ENCODE data around the gene DUS3L.

The DUS3L gene

GRCh38 chr19:5808120-5808816, 17.3 kb upstream of the DUS3L start:
- H3K27ac ChIP-seq (ENCODE audit: low read depth, low read length), result no peak overlapping the region
- no peak overlapping the region for H3K4me3 ChIP-seq (ENCODE audit: low read length)
- H3K4ac ChIP-seq (ENCODE audit: low read depth, low read length), result no peak overlapping the region
- no peaks in the 10 kb centered on the region for H3K27me3 ChIP-seq (ENCODE audit: insufficient read depth, low read length, poor library complexity)
- no peaks in the 10 kb centered on the region for H3K79me1 ChIP-seq (ENCODE audit: low read length)
- H3K9ac ChIP-seq (ENCODE audit: low read length), result no peak overlapping the region
- no peaks in the 10 kb centered on the region for H3K79me2 ChIP-seq (ENCODE audit: control insufficient read depth, insufficient read depth, low read length)
- no CpG with 5 or more reads among the region's 21 CpGs for WGBS (ENCODE audit: extremely low coverage, insufficient coverage, low lambda C conversion rate)
- H3K4me2 ChIP-seq (ENCODE audit: low read length), result no peak overlapping the region
- DNase-seq, result no peak
- no peak overlapping the region for H2BK5ac ChIP-seq (ENCODE audit: low read length)
- H2AK5ac ChIP-seq (ENCODE audit: low read length), result no peak overlapping the region
- H2BK15ac ChIP-seq (replicated peaks; ENCODE audit: low read depth), result no peak overlapping the region
- no peaks in the 10 kb centered on the region for H3K36me3 ChIP-seq (ENCODE audit: control insufficient read depth, insufficient read depth, low read length)
- H3K4me1 ChIP-seq (ENCODE audit: control insufficient read depth, low read depth, low read length), result peaks cover 2% of the 10 kb centered on the region
- H3K18ac ChIP-seq (ENCODE audit: low read length), result no peak overlapping the region
- H3K23ac ChIP-seq (ENCODE audit: low read length), result no peak overlapping the region
- no peak overlapping the region for H4K8ac ChIP-seq (ENCODE audit: low read depth, low read length)
- no peak overlapping the region for H4K5ac ChIP-seq (ENCODE audit: low read length)
- no peak overlapping the region for H3K56ac ChIP-seq (ENCODE audit: low read length)
- no peak overlapping the region for H2BK120ac ChIP-seq (ENCODE audit: low read depth, low read length)

GRCh38 chr19:5806905-5807304, 15.9 kb upstream of the DUS3L start:
- H3K79me1 ChIP-seq (ENCODE audit: low read length), result no peaks in the 10 kb centered on the region
- DNase-seq, result no peak
- no peak overlapping the region for H2BK120ac ChIP-seq (ENCODE audit: low read depth, low read length)

GRCh38 chr19:5806133-5806489, 15.1 kb upstream of the DUS3L start:
- no peak overlapping the region for H3K27ac ChIP-seq (ENCODE audit: low read depth, low read length)
- H3K4ac ChIP-seq (ENCODE audit: low read depth, low read length), result no peak overlapping the region
- no peak overlapping the region for H3K18ac ChIP-seq (ENCODE audit: low read length)
- H3K79me2 ChIP-seq (ENCODE audit: control insufficient read depth, insufficient read depth, low read length), result no peaks in the 10 kb centered on the region
- no peaks in the 10 kb centered on the region for H3K36me3 ChIP-seq (ENCODE audit: control insufficient read depth, insufficient read depth, low read length)
- H3K4me3 ChIP-seq (ENCODE audit: low read length), result no peak overlapping the region
- no peak overlapping the region for H4K5ac ChIP-seq (ENCODE audit: low read length)
- H2BK120ac ChIP-seq (ENCODE audit: low read depth, low read length), result no peak overlapping the region
- peak overlapping the region; percentile 35 for H3K9ac ChIP-seq (ENCODE audit: low read length)
- no peak overlapping the region for H3K4me2 ChIP-seq (ENCODE audit: low read length)
- H2BK15ac ChIP-seq (replicated peaks; ENCODE audit: low read depth), result no peak overlapping the region
- WGBS (ENCODE audit: extremely low coverage, insufficient coverage, low lambda C conversion rate), result no CpG with 5 or more reads among the region's 6 CpGs
- H3K23ac ChIP-seq (ENCODE audit: low read length), result no peak overlapping the region
- no peak for DNase-seq
- H2AK5ac ChIP-seq (ENCODE audit: low read length), result no peak overlapping the region
- no peak overlapping the region for H2BK5ac ChIP-seq (ENCODE audit: low read length)
- H3K4me1 ChIP-seq (ENCODE audit: control insufficient read depth, low read depth, low read length), result peaks cover 2% of the 10 kb centered on the region
- H3K79me1 ChIP-seq (ENCODE audit: low read length), result no peaks in the 10 kb centered on the region
- H3K56ac ChIP-seq (ENCODE audit: low read length), result peak overlapping the region; percentile 22
- H4K8ac ChIP-seq (ENCODE audit: low read depth, low read length), result no peak overlapping the region
- H3K27me3 ChIP-seq (ENCODE audit: insufficient read depth, low read length, poor library complexity), result no peaks in the 10 kb centered on the region

More at GRCh38 chr19:5806905-5807304, 15.9 kb upstream of the DUS3L start:
- Histone ChIP-seq H3K18ac (ENCODE audit: low read length) (no peak overlapping the region), H2BK5ac (ENCODE audit: low read length) (no peak overlapping the region), H3K36me3 (ENCODE audit: control insufficient read depth, insufficient read depth, low read length) (no peaks in the 10 kb centered on the region), H3K56ac (ENCODE audit: low read length) (no peak overlapping the region), H3K79me2 (ENCODE audit: control insufficient read depth, insufficient read depth, low read length) (no peaks in the 10 kb centered on the region), H3K23ac (ENCODE audit: low read length) (no peak overlapping the region), H3K9ac (ENCODE audit: low read length) (no peak overlapping the region), H3K4me1 (ENCODE audit: control insufficient read depth, low read depth, low read length) (peaks cover 2% of the 10 kb centered on the region), H3K27ac (ENCODE audit: low read depth, low read length) (no peak overlapping the region), H2AK5ac (ENCODE audit: low read length) (no peak overlapping the region), H4K5ac (ENCODE audit: low read length) (no peak overlapping the region), H3K27me3 (ENCODE audit: insufficient read depth, low read length, poor library complexity) (no peaks in the 10 kb centered on the region), H3K4me2 (ENCODE audit: low read length) (no peak overlapping the region), H3K4me3 (ENCODE audit: low read length) (no peak overlapping the region), H3K4ac (ENCODE audit: low read depth, low read length) (no peak overlapping the region), H4K8ac (ENCODE audit: low read depth, low read length) (no peak overlapping the region), H2BK15ac (replicated peaks; ENCODE audit: low read depth) (no peak overlapping the region)
- no CpG with 5 or more reads among the region's 5 CpGs for WGBS (ENCODE audit: extremely low coverage, insufficient coverage, low lambda C conversion rate)

- H3K79me1 ChIP-seq (ENCODE audit: low read length), result no peaks in the 10 kb centered on the region
- peak overlapping the region; percentile 52 for H3K4me2 ChIP-seq (ENCODE audit: low read length)
- DNase-seq, result peak; percentile 87
- no peak overlapping the region for H3K23ac ChIP-seq (ENCODE audit: low read length)
- no peak overlapping the region for H2AK5ac ChIP-seq (ENCODE audit: low read length)
- H4K5ac ChIP-seq (ENCODE audit: low read length), result no peak overlapping the region
- H3K27ac ChIP-seq (ENCODE audit: low read depth, low read length), result no peak overlapping the region
- H2BK5ac ChIP-seq (ENCODE audit: low read length), result no peak overlapping the region
- H3K4me1 ChIP-seq (ENCODE audit: control insufficient read depth, low read depth, low read length), result peaks cover 2% of the 10 kb centered on the region
- peak overlapping the region; percentile 48 for H3K9ac ChIP-seq (ENCODE audit: low read length)
- H3K18ac ChIP-seq (ENCODE audit: low read length), result no peak overlapping the region
- H3K27me3 ChIP-seq (ENCODE audit: insufficient read depth, low read length, poor library complexity), result no peaks in the 10 kb centered on the region
- no peak overlapping the region for H3K4me3 ChIP-seq (ENCODE audit: low read length)
- H3K79me2 ChIP-seq (ENCODE audit: control insufficient read depth, insufficient read depth, low read length), result no peaks in the 10 kb centered on the region
- H2BK15ac ChIP-seq (replicated peaks; ENCODE audit: low read depth), result no peak overlapping the region
- H4K8ac ChIP-seq (ENCODE audit: low read depth, low read length), result no peak overlapping the region
- no peak overlapping the region for H2BK120ac ChIP-seq (ENCODE audit: low read depth, low read length)
- whole genome bisulfite sequencing (ENCODE audit: extremely low coverage, insufficient coverage, low lambda C conversion rate), result no CpG with 5 or more reads among the region's 46 CpGs
- H3K36me3 ChIP-seq (ENCODE audit: control insufficient read depth, insufficient read depth, low read length), result no peaks in the 10 kb centered on the region
- H3K56ac ChIP-seq (ENCODE audit: low read length), result peak overlapping the region; percentile 56
- no peak overlapping the region for H3K4ac ChIP-seq (ENCODE audit: low read depth, low read length)
Measured at GRCh38 chr19:5805462-5806132, 14.6 kb upstream of the DUS3L start.

GRCh38 chr19:5804516-5805461, 13.8 kb upstream of the DUS3L start, which contains the start of gene NRTN:
Gene NRTN (plus strand): TSS chr19:5805067. CDS start chr19:5824166, 19,099 bp downstream.
- WGBS (ENCODE audit: extremely low coverage, insufficient coverage, low lambda C conversion rate), result no CpG with 5 or more reads among the region's 107 CpGs
- Histone ChIP-seq H2BK15ac (replicated peaks; ENCODE audit: low read depth) (no peak within 1 kb of the TSS), H3K4me2 (ENCODE audit: low read length) (peak within 1 kb of the TSS; percentile 52), H3K9ac (ENCODE audit: low read length) (peak within 1 kb of the TSS; percentile 48), H3K79me1 (ENCODE audit: low read length) (no peaks in the 10 kb centered on the region), H3K18ac (ENCODE audit: low read length) (no peak within 1 kb of the TSS), H2BK120ac (ENCODE audit: low read depth, low read length) (no peak within 1 kb of the TSS), H3K79me2 (ENCODE audit: control insufficient read depth, insufficient read depth, low read length) (no peaks in the 10 kb centered on the region), H3K4ac (ENCODE audit: low read depth, low read length) (no peak within 1 kb of the TSS), H3K36me3 (ENCODE audit: control insufficient read depth, insufficient read depth, low read length) (no peaks in the 10 kb centered on the region), H3K27me3 (ENCODE audit: insufficient read depth, low read length, poor library complexity) (no peaks in the 10 kb centered on the region), H3K27ac (ENCODE audit: low read depth, low read length) (no peak within 1 kb of the TSS), H2BK5ac (ENCODE audit: low read length) (no peak within 1 kb of the TSS), H4K8ac (ENCODE audit: low read depth, low read length) (no peak within 1 kb of the TSS), H3K4me1 (ENCODE audit: control insufficient read depth, low read depth, low read length) (peaks cover 2% of the 10 kb centered on the region), H4K5ac (ENCODE audit: low read length) (no peak within 1 kb of the TSS), H3K4me3 (ENCODE audit: low read length) (no peak within 1 kb of the TSS), H2AK5ac (ENCODE audit: low read length) (no peak within 1 kb of the TSS), H3K56ac (ENCODE audit: low read length) (peak within 1 kb of the TSS; percentile 56), H3K23ac (ENCODE audit: low read length) (no peak within 1 kb of the TSS)
- peak; percentile 53 for DNase-seq
